Kidney capillary endothelial cell (primary cell): ENCODE data around the gene SOD1.

Source experiments
- DNase-seq: peaks from one replicate; pipeline ENCODE4 v3.0.0-alpha.2; 2018; ENCODE audit warnings: low spot score

Gene SOD1

DNA sequence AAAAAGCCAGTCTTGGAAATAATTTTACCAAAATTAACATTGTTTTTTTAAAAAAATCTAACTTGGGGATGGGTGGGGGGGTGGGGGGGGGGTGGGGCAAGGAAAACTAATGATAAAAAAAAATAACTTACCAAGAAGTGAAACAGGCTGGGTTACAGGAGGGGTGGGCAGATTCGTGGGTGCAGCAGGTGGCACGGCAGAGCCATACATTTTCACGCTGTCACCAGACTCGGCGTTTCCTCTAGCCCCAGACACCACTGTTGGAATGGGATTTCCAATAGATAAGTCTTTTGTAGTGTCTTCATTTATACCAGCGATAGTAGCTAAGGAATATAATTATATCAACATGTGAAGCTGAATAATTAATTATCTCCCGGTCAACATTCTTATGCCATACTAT is 25.4 kb downstream of the SOD1 start:
- DNase-seq = no peak

GRCh38 chr21:31686272-31686915 is 26.9 kb downstream of the SOD1 start:
- DNase-seq = no peak

GRCh38 chr21:31687108-31687507 is 27.6 kb downstream of the SOD1 start:
- no peak for DNase-seq

DNA sequence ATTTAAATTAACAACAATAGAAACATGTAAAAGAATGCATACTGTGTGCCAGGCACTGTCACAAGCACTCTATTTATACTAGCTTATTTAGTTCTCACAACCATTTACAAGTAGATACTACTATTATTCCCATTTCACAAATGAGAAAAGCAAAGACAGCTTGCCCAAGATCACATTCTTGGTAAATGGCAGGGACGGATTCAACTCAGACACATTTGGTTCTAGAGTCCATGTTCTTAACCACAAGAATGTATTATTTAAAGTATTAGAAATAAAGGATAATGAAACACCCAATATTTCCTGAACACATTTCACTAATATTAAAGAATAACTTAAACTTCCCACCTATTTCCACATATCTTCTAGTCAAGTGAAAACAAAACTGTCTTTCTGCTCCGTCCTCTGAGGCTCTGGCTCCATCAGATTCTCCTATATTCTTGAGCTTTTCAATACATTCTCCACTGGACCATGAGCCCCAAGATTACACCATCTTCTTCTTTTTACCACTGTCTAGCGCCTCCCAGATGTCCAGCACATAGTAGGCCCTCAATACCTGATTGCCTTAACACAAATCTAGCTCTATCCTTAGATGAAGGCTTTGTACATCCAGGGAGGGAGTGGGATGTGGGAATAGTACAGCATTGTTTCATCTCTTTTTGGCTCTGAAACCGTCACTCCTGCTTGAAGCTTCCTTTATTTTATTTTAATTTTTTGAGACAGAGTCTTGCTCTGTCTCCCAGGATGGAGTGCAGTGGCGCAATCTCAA is 29.3 kb downstream of the SOD1 start:
- no peak for DNase-seq

- DNase-seq = no peak
Observed at GRCh38 chr21:31693222-31693621, 33.7 kb downstream of the SOD1 start.

DNA sequence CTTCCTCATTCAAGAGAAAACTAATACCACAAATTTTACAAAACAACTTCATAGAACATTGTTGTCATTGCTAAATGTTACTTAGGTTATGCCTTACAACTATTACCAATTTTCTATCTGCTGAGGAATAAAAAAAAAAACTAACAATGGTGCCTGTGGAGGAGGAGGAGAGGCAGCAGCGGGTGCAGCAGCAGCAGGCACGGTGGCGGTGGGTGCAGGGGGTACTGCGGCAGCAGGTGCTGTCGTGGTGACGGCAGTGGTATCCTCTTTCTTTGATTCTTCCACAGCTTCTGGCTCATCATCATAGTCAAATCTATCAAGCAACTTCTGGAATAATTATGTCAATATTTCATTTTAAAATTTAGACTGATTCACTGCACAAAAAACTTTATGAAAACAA is 36.9 kb downstream of the SOD1 start:
- no peak for DNase-seq

DNA sequence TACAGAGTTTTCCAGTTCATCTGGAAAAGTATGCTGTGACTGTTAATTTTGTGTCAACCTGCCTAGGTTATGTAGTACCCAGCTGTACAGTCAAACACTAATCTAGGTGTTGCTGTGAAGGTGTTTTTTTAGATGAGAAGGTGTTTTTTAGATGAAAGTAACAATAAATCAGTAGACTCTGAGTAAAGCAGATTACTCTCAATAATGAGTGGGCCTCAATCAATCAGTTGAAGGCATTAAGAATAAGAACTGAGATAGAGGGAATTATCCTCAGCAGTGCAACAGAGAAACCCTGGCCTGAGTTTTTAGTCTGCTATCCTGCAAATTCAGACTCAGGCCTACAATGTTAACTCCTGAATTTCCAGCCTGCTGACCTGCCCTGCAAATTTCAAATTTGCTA is 39.0 kb downstream of the SOD1 start:
- DNase-seq = no peak

DNA sequence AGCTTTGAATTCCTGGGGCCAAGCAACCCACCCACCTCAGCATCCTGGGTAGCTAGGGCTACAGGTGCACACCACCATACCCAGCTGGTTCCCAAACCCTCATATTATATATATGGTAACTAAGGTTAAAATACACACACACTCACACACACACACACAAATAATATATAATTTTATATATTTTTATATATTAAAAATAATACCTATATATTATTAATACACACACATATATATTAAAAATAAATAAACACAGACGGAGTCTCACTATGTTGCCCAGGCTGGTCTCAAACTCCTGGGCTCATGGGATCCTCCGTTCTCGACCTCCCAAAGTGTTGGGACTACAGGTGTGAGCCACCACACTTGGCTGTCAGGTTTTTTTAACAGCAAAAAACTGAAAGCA is 40.5 kb downstream of the SOD1 start:
- no peak for DNase-seq

GRCh38 chr21:31706562-31706961 is 47.1 kb downstream of the SOD1 start:
- DNase-seq = no peak

GRCh38 chr21:31707499-31707898 is 48.0 kb downstream of the SOD1 start:
- no peak for DNase-seq

DNA sequence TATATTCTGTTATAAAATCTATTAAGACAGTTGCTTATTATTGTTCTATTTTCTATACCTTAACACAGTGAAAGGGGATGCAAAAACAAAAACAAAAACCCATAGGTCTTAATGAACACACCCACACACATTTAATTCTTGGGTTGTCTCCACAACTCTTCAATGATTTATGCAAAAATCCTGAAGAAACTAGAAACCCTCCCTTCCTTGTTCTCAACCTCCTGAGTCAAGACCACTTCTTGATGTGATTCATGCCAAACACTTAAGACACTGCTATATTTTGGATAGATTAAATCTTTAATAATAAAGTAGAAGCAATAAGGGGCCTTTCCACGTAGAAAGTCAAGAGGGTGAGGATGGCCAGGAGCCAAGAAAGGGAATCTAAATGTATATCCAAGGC is 49.0 kb downstream of the SOD1 start:
- DNase-seq = no peak

DNA sequence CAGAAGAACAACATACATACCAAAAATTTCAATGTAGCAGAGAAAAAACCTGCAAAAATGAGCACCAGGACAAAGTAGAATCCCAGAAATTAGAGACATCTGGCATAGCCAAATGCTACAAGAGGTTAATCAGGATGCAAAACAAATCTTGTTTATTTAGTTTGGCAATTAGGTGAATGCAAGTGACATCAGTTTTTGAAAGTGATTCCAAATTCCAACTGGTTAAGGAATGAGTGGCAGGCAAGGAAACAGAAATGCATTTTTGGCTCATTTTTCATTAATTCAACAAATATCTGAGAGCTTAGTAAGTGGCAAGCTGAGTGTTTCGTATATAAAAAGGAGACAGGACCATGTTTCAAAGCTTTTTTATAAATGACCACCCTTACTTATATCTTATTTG is 51.1 kb downstream of the SOD1 start:
- DNase-seq = no peak

DNA sequence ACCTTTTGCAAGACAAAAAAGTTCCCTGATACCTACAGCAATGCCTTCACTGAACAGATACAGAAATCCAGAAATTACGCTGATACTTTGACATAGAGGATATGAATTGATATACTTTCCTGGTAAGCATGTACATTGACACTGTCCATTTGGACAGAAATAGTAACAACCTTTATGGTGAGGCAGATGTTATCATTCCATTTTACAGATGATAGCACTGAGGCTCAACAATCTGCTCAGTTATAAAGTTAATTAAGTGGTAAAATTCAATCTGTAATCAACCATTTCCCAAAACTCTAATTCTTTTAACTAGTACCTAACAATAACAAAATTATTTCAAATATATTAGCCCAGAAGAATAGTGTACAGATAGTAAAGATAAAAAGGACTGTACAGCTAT is 51.8 kb downstream of the SOD1 start:
- DNase-seq = no peak

DNA sequence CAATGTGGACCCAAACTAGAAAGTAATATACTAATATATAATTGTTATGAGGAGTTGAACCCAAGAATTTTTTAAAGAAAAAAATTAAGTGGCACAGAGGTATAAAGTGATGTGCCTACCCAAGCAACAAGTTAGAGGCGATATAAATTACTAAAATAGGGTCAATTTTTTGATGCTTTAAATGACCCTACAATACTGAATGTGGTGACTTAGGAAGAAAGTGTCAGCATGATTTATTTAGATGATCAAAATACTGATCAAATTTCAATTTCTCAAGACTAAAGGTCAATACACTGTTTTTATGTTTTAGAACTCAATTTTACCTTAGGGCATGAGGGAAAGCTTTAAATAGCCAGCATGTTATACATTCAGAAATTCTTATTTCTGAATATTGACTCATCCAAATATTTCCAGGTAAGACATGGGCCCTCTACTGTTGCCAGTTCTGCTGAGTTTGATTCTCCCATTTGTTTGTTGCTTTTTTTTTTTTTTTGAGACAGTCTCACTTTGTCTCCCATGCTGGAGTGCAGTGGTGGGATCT is 52.3 kb downstream of the SOD1 start:
- DNase-seq = no peak

GRCh38 chr21:31713115-31713514 is 53.6 kb downstream of the SOD1 start:
- no peak for DNase-seq

- DNase-seq = no peak
Observed at GRCh38 chr21:31713973-31714740, 54.7 kb downstream of the SOD1 start.

- DNase-seq = no peak
Observed at GRCh38 chr21:31714741-31715365, 55.4 kb downstream of the SOD1 start.

DNA sequence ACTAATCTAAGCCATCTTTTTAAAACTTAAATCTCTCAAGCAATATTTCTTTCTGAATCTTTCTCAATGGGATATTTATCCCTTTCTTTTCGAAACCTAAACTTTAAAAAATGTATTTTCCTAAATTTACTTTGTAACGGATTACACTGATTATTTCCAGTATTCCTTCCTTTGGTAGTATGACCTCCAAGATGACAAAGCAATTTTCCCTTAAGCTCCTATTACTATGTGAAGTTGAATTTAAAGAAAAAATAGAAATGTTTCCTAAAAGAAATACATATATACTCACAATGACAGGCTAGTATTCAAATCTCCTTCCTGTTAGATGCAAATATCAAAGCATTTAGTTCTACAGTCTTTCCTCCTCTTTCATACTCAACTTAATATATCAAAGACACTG is 56.6 kb downstream of the SOD1 start:
- DNase-seq = no peak
